UCSD-AML1 (cell line): Measurements from ENCODE around the gene GLI3.

ENCODE experiments used
- DNase-seq: peaks from one replicate; lab custom pipeline; 2025; ENCODE audit not compliant: unreplicated experiment; lab: John Stamatoyannopoulos, UW

GLI3 gene

GRCh38 chr7:42180806-42181205 lies 56.2 kb downstream of the GLI3 start:
- DNase-seq: no peak

DNA sequence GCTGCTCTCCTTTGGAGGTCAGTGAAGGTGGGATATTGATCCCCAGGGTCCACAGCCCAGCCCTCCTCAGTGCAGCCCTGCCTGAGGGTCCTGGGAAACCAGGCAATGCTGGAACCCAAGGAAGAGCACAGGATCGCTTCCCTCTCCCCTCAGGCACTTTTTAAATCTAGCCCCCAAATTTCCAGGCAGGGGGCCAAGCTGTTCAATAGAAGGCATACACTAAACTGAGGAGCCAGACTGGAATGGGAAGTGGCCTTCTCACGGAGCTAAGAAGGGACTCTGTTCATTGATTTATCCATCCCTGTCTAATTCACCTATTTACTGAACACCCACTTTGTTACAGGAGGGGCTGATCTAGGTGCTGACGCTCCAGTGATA lies 60.3 kb downstream of the GLI3 start:
- no peak for DNase-seq

- DNase-seq: no peak
These were observed 60.9 kb downstream of the GLI3 start for GRCh38 chr7:42175834-42176723.

- DNase-seq: no peak
These were observed 62.6 kb downstream of the GLI3 start for GRCh38 chr7:42174391-42174912.

- DNase-seq: no peak
These were observed 66.3 kb downstream of the GLI3 start for GRCh38 chr7:42170724-42171123.

- no peak for DNase-seq
These were observed 68.5 kb downstream of the GLI3 start for GRCh38 chr7:42168512-42168911.

GRCh38 chr7:42167631-42168236 lies 69.3 kb downstream of the GLI3 start:
- DNase-seq: no peak

DNA sequence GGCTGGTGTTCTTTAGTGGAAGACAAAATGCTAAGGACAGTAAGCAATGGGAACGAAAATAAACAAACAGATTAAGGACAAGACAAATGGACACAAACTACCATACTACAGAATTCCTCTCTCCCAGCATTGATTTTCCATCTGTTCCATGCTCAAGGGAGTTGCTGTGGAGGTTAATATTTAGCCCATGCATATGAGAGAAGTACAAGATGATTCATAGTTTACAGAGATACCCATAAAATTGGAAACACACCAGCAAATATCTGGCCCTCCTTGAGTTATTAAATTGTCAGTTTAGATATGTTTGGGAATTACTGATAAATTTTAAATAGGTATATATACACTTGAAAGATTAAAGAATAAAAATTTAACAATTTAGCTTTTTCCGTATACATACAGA lies 69.8 kb downstream of the GLI3 start:
- DNase-seq: no peak

DNA sequence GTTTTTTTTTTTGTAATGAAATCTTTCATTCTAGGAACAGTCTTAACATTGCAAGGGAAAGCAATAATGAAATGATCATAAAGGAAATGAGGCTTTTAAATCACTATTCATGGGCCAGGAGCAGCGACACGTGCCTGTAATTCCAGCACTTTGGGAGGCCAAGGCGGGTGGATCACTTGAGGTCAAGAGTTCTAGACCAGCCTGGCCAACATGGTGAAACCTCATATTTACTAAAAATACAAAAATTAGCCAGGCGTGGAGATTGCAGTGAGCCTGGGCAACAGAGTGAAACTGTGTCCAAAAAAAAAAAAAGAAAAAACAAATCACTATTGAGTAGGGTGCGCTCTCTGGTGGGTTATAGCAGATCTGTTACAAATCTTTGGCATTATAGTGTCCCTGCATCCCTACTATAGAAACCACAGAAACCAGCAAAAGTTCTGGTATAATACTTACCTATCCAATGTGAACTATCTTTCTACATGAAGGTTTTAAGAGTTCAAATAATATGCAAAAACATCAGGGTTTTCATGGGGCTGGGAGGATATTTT lies 72.1 kb downstream of the GLI3 start:
- no peak for DNase-seq

GRCh38 chr7:42162560-42163325 lies 74.3 kb downstream of the GLI3 start:
- DNase-seq: no peak

DNA sequence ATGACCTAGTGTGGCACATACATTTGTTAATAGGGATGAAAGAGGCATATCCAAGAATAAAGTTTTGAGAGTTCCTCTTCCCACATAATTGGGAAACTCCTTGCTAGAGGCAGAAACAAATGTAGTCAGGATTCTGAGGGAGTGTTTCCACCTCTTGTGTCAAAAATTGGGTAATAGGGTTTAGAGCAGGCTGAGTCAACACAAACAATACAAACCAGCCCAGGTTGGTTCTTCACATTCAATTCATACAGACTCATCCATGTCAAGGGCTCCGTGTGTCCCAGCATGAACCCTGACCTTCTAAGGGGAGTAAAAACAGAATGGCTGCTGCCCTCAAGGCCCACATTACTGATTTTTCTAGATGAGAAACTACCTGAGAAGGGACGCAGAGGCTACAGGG lies 75.3 kb downstream of the GLI3 start:
- DNase-seq: no peak

DNA sequence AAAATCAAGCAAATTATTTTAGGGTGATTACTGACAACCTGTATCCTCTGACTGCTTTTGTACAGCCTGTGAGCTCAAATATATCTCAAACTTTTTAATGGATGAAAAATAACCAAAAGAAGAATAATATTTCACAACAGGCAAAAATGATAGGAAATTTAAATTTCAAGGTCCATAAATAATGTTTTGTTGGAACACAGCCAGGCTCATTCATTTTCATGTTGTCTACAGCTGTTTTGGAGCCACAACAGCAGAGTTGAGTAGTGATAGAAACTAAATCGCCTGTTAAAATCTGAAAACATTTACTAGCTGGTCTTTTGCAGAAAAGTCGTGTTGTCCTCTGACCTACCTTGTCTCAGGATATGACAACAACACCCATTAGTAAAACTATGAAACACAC lies 75.9 kb downstream of the GLI3 start:
- no peak for DNase-seq

DNA sequence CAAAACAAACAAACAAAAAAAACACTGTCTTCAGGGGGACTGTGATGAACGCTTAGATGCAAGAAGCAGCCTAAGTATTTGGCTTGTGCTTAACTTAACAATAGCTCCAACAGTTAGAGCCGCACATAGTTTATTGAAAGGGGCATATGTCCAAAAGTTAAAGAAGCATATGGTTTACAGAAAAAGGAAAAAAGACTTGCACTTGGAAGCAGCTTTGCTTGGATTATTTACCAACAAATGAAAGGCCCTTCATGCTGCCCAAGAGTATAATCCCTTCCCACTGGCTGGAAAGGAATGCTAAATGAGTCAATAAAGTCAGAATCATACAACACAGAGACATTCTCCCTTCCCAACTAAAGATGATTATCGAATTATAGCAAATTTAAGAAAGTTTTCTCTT lies 77.9 kb downstream of the GLI3 start:
- DNase-seq: no peak

DNA sequence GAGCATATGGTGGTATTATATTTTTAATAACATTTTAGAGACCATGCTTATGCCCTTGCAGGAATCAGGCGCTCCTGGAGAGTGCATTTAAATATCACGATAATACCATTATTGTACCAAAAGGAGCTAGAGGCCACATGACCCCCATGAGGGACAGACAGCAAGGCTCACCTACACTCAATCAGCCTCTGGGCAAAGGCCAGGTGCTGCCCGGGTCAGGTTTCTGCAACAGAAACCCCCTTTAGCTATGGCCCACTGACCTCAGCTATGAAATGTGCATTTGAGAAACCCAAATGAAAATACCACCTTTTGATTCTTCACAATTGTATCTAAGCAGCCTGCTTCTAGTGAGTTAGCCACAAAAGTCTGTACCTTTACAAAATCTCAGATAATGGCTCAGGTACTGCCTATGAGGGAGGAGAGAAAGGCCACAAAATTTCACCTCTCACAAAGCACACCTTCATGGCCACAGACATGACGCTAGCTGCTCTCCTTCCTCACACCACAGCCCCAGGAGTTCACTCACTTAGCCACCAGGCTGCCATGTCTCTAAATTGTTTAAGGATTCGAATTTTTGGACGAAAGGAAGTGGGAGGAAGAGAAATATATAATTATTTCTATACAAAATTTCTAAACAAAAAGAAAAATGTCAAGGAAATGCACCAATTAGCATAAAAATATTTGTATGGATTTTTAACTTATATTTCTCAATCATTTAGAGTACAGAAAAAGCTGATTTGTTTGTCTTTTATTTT lies 79.9 kb downstream of the GLI3 start:
- DNase-seq: no peak

GRCh38 chr7:42156291-42156865 lies 80.6 kb downstream of the GLI3 start:
- DNase-seq: no peak

- DNase-seq: no peak
These were observed 81.3 kb downstream of the GLI3 start for GRCh38 chr7:42155584-42156290.

DNA sequence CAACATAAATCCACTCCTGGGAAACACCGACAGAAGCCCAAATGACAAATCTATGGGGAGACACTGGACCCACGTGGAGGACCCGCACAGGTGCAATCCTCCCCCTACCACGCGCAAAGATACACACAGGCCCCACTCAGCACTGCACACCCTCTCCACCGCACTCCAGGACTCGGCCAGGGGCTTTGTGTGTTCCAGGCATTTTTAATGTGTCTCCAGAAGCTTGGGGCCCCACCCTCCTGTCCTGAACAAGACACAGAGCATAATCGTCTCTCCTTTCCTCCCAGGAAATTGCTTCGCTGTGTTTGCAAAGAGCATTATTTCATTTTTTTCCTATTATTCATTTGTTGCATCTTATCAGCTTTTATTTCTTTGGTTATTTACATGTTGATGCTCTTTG lies 82.8 kb downstream of the GLI3 start:
- no peak for DNase-seq

GRCh38 chr7:42152329-42153205 lies 84.4 kb downstream of the GLI3 start:
- DNase-seq: no peak

- no peak for DNase-seq
These were observed 85.7 kb downstream of the GLI3 start for GRCh38 chr7:42151309-42151708.
